PFSK-1 (cell line): ENCODE measurements around the gene LDLRAD2.

Source experiments
- FOXP2 ChIP-seq: optimal IDR thresholded peaks from 2 replicates; pipeline ENCODE3; 2011; ENCODE audit warnings: borderline replicate concordance, control low read depth, inconsistent platforms; ENCODE audit not compliant: insufficient read depth; ENCODE audit errors: extremely low read length, extremely low read depth
- POLR2AphosphoS5 ChIP-seq: IDR thresholded peaks from 2 replicates; pipeline ENCODE4 v1.6.1; 2012; ENCODE audit warnings: low read depth, mild to moderate bottlenecking, control low read depth, low read length, moderate library complexity
- SIN3A ChIP-seq: IDR thresholded peaks from 2 replicates; pipeline ENCODE4 v1.6.1; 2012; ENCODE audit warnings: mild to moderate bottlenecking, low read length, moderate library complexity, borderline replicate concordance; ENCODE audit not compliant: insufficient read depth
- TAF1 ChIP-seq: IDR thresholded peaks from 2 replicates; pipeline ENCODE4 v1.6.1; 2012; ENCODE audit warnings: low read length, control low read depth, borderline replicate concordance; ENCODE audit not compliant: insufficient read depth
- TF ChIP-seq, protein P1 (sequence below), 2 experiments: IDR thresholded peaks; 2 replicates each; pipeline versions ENCODE4 v1.6.1 to v1.8.0; 2011 to 2012; ENCODE audit warnings: low read depth in 2 of 2, low read length in 2 of 2, control low read depth in 1 of 2, inconsistent platforms in 1 of 2, mild to moderate bottlenecking in 1 of 2, moderate library complexity in 1 of 2; ENCODE audit not compliant: insufficient read depth in 1 of 2

The LDLRAD2 gene

DNA sequence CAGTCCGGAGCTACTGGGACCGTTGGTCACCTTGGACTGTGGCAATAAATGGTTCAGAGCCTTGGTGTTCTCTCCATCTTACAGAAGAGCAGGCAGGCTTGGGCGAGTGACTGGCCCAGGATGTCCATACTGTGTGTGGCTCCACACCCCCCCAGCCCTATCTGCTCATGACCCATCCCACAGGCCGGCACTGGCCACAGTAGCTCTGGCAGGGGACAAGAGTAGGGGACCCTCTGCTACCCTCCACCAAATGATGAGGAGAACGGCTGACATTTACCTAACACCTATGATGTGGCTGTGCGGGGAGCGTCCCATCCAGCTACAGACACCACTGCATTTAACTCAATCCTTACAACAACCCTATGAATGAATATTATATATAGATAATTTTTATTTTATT lies 13.3 kb downstream of the LDLRAD2 start:
- TF ChIP-seq SIN3A (no peak), TAF1 (no peak)

DNA sequence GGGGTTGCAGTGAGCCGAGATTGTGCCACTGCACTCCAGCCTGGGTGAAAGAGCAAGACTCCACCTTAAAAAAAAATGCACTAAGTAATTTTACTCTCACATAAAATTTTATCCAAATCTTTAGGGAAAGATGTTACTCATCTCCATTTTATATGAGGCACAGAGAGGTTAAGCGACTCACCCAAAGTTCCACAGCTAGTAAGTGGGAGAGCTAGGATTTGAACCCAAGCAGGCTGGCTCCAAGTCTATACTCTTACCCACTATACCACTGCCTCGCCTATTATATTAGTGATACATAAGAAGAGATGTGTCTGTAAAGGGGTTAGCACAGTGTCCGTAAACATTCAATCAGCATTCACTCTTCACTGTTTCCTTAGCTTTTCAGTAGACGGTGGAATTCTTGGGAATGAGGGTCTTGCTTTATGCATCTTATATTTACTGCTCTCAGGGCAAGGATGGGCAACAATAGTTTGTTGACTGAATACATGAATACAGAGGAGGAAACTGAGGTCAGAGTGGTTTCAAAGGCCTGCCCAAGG lies 15.1 kb downstream of the LDLRAD2 start:
- TF ChIP-seq FOXP2, result no peak
- no peak for TF ChIP-seq POLR2AphosphoS5
- TF ChIP-seq SIN3A, result no peak
- TF ChIP-seq TAF1, result no peak
- TF ChIP-seq, protein P1, sequence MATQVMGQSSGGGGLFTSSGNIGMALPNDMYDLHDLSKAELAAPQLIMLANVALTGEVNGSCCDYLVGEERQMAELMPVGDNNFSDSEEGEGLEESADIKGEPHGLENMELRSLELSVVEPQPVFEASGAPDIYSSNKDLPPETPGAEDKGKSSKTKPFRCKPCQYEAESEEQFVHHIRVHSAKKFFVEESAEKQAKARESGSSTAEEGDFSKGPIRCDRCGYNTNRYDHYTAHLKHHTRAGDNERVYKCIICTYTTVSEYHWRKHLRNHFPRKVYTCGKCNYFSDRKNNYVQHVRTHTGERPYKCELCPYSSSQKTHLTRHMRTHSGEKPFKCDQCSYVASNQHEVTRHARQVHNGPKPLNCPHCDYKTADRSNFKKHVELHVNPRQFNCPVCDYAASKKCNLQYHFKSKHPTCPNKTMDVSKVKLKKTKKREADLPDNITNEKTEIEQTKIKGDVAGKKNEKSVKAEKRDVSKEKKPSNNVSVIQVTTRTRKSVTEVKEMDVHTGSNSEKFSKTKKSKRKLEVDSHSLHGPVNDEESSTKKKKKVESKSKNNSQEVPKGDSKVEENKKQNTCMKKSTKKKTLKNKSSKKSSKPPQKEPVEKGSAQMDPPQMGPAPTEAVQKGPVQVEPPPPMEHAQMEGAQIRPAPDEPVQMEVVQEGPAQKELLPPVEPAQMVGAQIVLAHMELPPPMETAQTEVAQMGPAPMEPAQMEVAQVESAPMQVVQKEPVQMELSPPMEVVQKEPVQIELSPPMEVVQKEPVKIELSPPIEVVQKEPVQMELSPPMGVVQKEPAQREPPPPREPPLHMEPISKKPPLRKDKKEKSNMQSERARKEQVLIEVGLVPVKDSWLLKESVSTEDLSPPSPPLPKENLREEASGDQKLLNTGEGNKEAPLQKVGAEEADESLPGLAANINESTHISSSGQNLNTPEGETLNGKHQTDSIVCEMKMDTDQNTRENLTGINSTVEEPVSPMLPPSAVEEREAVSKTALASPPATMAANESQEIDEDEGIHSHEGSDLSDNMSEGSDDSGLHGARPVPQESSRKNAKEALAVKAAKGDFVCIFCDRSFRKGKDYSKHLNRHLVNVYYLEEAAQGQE (IDR thresholded peaks at IDR 0.05; ENCODE audit: insufficient read depth in 1 of 2, low read depth in 2 of 2, low read length in 2 of 2), result no peak

- TF ChIP-seq POLR2AphosphoS5, result no peak
- no peak for TF ChIP-seq FOXP2
- no peak for TF ChIP-seq TAF1
- TF ChIP-seq, protein P1 (IDR thresholded peaks at IDR 0.05; ENCODE audit: insufficient read depth in 1 of 2, low read depth in 2 of 2, low read length in 2 of 2), result no peak
- no peak for TF ChIP-seq SIN3A
Observed at GRCh38 chr1:21828075-21828474, 16.0 kb downstream of the LDLRAD2 start.

DNA sequence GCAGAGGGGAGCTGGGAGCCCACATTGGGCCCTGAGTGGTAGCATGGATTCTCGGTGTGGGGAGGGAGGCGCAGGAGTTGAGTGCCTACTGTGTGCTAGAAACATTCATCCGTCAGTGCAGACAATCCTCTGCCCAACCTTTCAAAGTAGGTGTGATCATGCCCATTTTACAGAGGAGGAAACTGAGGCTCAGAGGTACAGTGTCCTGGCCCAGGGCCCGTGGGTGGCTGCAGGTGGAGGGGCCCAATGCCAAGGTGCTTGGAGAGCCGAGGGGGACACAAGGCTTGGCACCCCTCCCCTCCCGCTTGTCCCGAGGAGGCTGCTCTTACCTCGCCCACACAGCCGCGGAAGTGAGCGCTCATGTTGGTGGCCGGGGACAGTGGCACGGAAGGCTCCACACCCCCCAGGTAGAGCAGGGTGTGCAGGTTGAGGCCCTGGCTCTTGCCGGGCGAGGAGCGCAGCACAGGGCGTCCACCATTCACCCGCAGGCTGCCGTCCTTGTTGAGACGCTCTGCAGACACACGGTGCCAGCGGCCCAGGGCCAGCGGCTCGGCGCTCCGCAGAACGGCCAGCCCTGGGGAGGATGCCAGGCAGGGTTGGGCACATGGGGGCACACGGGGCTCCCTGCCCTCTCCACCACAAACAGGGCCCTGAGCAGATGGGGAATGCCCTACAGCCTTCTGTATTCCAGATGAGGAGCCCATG lies 16.6 kb downstream of the LDLRAD2 start:
- TF ChIP-seq, protein P1 (IDR thresholded peaks at IDR 0.05; ENCODE audit: insufficient read depth in 1 of 2, low read depth in 2 of 2, low read length in 2 of 2), result no peak
- no peak for TF ChIP-seq FOXP2
- no peak for TF ChIP-seq TAF1
- TF ChIP-seq SIN3A, result no peak
- no peak for TF ChIP-seq POLR2AphosphoS5

GRCh38 chr1:21829294-21829693 lies 17.2 kb downstream of the LDLRAD2 start:
- TF ChIP-seq SIN3A (no peak), TAF1 (no peak), POLR2AphosphoS5 (no peak), FOXP2 (no peak)
- TF ChIP-seq, protein P1 (IDR thresholded peaks at IDR 0.05; ENCODE audit: insufficient read depth in 1 of 2, low read depth in 2 of 2, low read length in 2 of 2), result no peak
